ENCODE data around the gene SULT2A1.

DNA sequence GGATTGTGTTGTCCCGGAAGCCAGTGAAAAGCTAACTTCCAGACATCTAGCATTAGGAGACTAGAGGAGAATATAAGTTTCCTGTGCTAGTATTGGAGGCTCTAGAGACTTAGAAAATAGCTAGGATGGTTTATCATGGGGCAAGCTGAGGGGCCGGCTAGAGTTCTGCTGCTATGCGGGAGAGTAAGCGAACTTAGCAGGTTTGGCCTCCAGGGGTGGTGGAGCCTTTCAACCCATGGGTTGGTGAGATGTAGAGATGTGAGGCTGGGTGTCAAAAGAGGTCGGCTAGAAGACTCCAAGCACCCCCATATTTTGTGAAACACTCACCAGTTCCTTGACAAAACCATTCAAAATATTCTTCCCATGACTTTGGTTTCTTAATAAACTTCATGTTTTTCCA is 4.4 kb downstream of the SULT2A1 start:
- TF ChIP-seq BHLHE40 (IDR thresholded peaks at IDR 0.05; ENCODE audit: borderline replicate concordance) (no peak), ZNF384 (IDR thresholded peaks at IDR 0.05) (no peak), SUZ12 (IDR thresholded peaks at IDR 0.05) (no peak), FOXM1 (IDR thresholded peaks at IDR 0.05; ENCODE audit: borderline replicate concordance) (no peak), ELF4 (IDR thresholded peaks at IDR 0.05) (no peak), LEF1 (IDR thresholded peaks at IDR 0.05; ENCODE audit: borderline replicate concordance) (no peak), NFRKB (IDR thresholded peaks at IDR 0.05) (no peak), SP1 (IDR thresholded peaks at IDR 0.05) (no peak)
